Measurements from ENCODE around the gene AP3S2.

DNA sequence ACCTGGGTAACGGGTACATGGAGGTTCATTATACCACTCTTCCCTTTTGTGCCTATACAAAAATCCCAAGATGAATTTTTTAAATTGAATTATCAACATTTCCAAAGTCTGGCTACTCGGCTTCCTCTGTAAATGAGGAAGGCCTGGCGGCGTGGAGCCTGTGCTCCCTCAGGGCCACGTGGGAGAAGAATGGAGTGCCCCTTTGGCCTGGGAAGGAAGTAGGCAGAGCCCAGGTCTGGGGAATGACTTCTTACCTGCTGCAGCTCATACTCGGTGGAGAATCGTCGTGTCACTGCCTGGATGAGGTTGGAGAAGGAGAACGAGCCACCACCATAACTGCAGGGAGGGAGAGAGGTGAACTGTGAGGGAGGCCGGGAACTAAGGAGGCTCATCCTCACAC, 103.6 kb downstream of the AP3S2 start:
- TF ChIP-seq, protein P1, sequence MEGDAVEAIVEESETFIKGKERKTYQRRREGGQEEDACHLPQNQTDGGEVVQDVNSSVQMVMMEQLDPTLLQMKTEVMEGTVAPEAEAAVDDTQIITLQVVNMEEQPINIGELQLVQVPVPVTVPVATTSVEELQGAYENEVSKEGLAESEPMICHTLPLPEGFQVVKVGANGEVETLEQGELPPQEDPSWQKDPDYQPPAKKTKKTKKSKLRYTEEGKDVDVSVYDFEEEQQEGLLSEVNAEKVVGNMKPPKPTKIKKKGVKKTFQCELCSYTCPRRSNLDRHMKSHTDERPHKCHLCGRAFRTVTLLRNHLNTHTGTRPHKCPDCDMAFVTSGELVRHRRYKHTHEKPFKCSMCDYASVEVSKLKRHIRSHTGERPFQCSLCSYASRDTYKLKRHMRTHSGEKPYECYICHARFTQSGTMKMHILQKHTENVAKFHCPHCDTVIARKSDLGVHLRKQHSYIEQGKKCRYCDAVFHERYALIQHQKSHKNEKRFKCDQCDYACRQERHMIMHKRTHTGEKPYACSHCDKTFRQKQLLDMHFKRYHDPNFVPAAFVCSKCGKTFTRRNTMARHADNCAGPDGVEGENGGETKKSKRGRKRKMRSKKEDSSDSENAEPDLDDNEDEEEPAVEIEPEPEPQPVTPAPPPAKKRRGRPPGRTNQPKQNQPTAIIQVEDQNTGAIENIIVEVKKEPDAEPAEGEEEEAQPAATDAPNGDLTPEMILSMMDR (IDR thresholded peaks at IDR 0.05), result no peak
- no peak for TF ChIP-seq EZH2 (IDR thresholded peaks at IDR 0.05; ENCODE audit: borderline replicate concordance, insufficient read depth, low read depth, low read length, poor library complexity, severe bottlenecking)

All from B cell (primary cell).